HG03064 (cell line): ENCODE data around the gene CEP83.
A peak's percentile ranks its signal among the peaks of the same experiment; 100 is the strongest.

ENCODE experiments used
- ATAC-seq: cut with Tn5 transposase; IDR thresholded peaks from one replicate; pipeline ENCODE4 v1.9.1; 2021; ENCODE audit warnings: low read depth; ENCODE audit not compliant: unreplicated experiment

CEP83 gene

DNA sequence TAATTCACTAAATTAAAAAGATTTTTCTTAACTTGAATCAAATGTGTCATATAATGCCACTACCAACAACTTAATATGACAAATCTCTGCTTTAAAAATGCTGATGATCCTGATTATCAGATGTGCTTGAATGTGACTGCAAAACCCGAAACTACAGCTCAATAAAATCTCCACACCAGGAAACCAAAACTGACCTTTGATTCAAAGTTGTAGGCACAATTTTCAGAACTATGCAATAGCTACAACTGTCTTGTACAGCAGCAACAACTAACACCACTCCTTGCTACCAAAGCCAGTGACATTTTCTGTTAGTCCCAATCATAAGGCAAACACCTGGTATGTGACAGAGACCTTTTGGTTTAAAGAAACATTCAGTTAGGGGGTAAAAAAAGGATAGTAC lies 147.3 kb downstream of the CEP83 start:
- no peak for ATAC-seq

DNA sequence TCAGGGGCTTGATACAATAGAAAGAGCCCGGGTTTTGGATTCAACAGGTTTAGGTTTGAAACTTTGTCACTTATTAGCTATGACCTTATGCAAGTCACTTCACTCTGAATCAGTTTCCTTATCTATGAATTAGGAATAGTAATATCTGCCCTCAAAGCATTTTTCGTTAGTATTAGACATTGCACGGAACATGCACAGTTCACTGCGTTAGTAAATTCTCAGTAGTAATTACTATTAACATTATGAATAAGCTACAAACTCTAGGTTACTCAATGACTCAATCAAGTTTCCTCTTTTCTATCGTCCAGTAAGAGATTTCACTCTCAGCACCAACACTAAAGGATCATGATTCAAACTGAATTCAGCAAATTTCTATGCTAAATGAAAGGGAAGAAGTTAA lies 150.3 kb downstream of the CEP83 start:
- peak; percentile 86 for ATAC-seq

DNA sequence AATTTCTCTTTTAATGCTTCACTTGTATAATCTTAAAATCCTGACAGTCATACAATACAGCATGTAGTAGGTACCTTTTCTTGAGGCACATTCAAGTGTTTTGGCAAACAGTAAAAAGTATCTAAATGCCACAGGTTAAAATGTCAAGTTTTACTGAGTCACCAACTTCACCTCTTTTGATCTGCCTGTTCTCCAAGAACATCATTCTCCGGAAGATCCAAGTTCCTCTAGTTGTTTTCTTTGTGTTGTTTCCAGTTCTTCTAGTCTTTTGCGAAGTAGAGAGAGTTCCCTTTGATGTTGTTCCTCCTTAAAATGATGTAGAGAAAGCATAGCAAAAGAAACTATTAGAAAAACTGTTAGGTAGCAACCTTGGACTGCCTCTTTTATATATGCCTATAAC lies 151.1 kb downstream of the CEP83 start:
- ATAC-seq, result no peak

DNA sequence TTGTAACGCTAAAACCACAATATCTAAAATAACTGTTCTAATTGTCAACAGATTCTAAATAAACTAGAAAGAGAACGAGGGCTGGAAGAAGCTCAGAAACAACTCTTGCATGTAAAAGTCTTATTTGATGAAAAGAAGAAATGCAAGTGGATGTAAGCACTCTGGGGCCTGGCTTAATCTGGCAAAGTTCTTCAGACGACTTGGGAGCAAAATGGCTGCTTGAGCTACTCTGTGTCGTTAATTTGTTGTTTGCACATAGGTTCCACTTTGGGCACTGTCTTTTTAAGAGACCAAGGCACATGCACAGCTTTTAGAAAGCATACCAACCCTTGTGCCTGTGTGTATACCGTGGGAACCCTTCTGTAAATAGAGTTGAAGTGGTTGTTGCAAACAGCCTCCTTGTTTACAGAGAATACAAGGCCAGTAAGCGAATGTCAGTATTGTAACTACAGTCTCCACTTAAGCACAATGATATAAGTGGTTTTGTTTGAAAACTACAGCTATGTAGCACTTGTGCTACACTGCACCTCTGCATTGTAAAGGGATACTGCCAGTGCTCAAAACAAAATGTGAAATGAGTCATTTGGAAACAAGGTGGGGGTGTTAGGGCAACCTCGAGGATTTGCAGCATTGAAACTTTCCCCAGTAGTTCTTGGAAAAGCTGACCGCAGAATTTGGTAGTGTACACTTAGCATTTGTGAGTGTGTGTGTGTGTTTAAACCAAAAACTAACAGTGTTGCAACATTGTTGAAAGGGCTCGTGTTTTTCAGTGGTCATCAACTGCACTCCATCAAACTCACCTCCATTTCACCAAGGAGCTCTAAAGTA lies 154.3 kb downstream of the CEP83 start:
- no peak for ATAC-seq

DNA sequence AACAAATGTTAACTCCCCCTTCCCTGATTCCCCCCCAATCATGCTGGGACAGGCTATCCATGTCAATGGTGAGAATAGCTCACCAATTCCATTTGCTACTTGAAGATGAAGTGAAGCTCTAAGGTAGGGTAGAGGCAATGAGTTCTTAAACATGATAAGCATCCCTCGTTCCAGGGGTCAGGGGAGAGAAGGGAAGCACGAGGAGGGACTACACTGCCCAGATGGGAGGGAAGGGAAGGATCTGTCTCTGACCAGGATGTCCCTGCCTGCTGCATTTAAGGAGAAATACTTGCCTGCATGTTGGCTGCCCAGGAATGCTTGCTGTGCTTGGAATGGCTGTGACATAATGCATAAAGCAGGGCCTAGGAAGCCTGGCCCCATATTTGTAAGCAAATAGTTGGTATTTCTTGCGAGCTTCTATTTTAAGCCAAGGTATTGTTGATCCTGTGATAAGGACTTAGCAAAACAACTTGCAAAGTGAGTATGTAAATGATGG lies 155.1 kb downstream of the CEP83 start:
- ATAC-seq, result no peak

DNA sequence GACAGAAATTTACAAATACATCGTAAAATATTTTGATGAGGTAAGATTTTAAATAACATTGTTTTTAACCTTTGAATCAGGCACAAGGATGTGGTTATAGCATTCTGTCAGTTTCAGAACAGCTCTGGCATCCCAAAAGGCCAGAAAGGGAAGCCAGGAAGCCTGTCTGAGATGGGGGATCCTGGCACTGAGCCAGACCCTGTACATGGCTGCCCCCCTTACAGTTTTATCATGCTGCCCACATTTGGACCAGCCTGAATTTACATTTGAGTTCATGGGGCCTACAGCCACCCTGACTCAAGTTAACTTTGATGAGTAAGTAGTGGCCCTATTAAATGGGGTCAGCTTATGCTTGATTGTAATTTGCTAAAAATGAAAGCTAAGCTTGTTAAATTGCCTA lies 155.7 kb downstream of the CEP83 start:
- no peak for ATAC-seq

DNA sequence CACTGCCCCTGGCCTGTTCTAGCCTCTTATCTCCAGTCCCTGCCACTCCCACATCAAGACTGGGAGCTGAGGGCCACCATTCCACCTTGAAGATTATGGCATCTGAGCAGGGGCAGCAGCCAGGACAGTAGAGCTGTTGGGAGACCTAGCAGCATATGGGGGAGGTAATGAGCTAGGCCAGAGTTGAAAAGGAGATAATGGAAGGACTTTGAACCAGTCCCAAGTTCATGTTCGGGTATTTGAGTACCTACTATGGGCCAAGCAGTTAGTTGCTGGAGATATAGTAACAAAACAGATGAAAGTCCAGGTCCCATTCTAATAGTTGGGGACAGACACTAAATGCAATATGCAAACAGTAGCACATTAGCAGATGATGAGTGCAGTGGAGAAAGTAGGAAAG lies 159.8 kb downstream of the CEP83 start:
- no peak for ATAC-seq

DNA sequence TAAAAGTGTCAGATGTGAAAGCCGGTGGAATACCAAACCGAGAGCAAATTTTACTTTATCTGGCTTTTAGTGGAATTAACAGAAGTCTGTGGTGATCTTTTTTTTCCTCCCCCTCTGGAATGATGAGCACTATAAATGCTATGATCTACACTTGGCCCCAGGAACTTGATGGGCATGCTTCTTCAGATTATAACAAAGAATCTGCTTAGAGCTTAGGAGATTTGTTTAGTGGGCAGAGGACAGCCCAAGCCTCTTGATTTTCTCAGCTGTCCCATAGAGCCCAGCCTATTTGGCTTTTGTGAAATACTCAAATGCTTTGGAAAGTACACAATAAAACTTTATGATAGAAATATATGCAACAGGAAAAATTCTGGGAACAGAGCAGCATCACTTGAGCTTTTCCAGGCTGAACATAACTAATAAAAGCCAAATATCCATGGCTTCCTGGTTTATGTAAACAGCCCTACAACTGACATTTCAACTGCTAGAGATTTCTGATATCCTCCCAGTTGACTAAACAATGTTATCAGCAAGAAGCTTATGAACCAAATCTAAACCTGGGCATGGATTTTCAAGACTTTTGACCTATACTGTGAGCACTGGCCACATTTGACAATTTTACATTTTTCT lies 161.7 kb downstream of the CEP83 start:
- ATAC-seq, result no peak

DNA sequence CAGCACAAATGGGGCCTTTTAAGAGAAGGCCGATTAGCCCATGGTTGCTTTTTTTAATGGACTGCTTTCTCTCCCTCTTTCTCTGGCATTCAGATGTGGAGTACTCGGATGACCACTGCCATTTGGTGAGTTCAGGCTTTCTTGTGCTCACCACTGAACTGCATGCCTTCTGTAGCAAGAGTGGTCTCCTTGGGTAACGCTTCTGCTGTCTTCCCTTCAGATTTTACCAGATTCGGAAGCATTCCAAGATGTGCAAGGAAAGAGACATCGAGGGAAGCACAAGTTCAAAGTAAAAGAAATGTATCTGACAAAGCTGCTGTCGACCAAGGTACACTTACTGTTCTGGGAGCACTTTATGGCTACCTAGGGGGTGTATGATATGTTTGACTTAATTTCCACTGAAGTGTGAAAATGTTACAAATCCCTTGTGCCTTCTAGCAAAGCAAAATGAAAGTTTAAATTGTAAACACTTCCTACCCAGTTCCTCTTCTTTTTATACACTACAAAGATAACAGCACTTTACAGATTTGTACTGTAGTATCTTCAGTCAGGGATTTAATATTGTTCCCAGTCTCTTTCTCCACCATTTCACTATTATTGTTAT lies 162.5 kb downstream of the CEP83 start:
- ATAC-seq, result no peak

DNA sequence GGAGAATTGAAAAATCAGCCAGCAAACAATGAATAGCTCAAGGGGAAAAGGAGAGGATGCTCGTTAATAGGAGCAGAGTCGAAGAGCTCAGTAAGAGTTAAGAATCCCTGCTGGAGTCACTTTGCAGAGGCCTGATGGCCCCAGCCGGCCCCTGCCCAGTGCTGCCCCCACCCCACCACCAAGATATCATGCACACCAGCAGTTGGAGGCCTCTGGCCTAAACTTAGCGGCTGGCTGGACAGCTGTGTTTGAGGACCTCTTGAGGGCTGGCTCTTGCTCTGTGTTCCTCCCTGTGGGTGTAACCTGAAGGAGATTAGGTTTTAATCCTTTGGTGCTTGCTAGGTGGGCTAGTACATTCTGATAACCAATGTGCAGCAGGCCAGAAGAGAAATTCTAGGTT lies 169.3 kb downstream of the CEP83 start:
- ATAC-seq, result no peak

DNA sequence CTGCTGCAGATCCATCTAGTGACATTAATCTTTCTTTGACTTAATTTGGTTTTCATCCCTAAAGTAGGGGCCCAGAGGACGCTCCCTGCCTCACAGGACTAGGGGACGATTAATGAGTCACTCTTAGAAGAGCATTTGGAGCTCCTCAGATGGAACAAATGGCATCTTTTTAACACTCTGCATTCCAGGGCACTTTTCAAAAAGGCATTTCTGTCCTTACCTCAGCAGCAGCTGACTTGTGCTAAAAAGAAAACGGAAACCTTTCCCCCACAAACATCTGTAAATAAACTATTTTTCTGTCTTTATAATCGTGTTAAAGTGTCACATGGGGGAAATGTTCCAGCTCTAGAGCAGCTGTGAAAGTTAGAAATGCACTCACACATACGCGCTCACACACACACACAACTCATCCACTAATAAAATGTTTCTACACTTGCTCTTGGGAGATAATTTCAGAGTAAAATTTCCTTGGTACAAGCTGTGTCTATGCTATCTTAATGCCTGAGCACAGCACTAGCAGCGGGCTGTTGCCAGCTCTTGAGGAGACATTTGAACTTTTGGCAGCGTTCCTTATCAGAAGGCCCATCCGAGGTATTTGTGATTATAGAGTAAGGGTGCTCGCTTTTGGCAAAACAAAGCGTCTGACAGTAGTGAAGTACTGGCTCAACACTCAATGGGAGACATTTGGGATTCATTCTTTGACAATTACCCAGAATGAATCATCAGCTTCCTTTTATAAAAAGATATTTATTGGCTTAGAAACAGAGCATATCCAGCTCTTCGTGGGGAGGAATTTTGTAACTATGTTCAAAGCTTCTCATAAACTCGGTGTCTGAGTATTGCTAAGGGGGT lies 170.0 kb downstream of the CEP83 start:
- no peak for ATAC-seq

DNA sequence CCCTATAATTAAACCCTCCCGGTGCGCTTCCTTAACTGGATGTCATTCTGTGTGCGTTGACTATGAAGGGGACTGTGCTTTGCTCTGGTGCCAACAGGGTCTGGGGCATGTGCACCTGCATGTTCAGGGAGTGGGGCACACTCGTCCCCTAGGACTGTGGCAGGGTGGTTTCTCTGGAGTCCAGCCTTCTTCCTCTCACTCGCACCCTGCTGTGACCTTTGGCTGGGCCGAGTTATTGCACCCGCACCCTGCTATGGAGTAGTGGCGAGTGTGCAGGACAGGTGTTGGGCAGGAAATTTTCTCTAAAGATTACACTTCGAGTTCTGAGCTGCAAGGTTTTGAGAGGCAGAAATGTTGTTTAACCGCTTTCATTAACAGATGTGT lies 172.4 kb downstream of the CEP83 start:
- ATAC-seq, result no peak

DNA sequence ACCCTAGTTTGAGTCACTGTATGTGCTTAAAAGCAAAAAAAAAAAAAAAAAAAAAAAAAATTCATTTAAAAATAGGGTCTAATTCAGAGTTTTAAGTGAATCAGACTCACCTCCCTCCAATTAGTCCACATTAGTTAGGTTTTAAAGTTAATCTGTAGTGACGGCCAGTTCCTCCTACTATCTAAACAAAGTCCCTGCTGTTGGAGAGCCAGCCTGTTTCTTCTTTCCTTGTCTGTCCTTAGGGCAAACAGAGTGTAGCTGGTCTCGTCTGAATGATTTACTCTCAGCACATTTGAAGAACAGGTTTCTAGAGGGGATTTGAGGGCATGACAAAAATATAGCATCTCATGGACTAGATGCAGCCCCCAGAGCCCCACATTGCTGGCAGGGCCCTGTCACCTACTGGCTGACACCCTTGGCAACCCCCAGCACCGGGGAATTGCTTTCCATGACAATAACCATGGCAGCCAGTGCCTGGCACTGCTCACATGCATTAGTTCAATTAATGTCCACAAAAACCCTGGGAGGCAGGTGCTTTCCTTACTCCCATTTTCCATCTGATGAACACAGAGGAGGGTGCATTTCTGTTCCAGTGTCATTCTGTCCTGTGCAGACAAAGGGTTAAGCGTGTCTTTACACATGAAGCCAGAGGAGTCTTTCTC lies 173.0 kb downstream of the CEP83 start:
- no peak for ATAC-seq

DNA sequence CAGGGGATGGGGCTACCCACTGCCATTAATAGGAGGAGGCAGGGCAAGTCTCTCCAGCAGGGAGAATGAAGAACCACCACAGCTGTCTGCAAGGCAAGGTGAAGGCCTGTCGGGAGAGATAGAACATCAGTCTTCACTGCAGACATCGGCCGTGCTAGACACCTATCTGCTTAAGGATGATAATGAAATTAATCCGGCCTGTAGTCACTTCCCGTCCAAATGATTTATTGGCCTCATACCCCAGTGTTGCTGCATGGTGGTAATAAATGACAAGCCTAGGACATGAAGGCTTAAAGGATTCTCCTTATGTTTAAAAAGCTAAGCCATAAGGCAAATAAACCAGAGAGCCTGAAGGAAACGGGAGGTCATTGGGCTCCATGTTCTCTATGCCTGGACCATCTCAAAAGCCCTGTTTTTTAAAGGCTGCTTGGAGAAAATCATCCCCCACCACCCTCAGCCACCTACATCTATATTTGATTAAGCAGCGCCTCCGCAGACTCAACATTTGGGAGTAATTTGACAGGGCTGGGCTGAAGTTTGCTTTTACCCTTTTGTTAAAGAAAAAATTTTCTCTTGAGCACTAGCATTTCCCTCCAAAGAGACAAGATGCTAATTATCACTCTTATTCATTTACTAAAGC lies 173.6 kb downstream of the CEP83 start:
- ATAC-seq, result no peak

DNA sequence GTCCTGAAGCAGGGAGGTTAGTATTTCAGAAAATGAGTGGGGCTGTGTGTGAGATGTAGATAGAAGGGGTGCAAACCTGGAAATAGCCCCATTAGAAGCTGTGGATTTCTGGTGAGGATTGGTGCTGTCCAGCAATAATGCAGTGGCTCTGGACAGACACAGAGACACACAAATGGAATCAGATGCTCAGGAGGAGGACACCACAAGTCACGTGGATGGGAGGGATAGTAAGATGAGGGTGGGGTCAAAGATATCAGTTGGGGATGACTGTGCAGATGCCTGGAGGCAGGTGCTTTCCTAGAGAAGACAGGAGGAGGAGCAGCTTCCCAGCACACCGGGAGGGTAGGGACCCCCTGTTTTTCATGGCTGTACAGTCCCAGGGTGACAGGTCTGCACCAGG lies 174.8 kb downstream of the CEP83 start:
- ATAC-seq, result no peak

DNA sequence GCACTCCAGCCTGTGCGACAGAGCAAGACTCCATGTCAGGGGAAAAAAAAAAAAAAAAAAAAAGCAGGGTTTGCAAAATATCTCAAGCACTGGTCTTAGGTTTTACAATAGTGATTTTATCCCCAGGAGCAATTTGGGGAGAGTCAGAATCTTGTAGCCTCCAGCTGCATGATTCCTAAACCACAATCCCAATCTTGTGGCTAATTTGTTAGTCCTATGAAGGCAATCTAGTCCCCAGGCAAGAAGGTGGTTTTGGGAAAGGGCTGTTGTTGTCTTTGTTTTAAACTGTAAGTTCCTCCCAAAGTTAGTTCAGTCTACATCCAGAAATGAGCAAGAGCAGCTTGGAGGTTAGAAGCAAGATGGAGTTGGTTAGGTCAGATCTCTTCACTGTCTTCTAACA lies 175.6 kb downstream of the CEP83 start:
- ATAC-seq, result no peak

DNA sequence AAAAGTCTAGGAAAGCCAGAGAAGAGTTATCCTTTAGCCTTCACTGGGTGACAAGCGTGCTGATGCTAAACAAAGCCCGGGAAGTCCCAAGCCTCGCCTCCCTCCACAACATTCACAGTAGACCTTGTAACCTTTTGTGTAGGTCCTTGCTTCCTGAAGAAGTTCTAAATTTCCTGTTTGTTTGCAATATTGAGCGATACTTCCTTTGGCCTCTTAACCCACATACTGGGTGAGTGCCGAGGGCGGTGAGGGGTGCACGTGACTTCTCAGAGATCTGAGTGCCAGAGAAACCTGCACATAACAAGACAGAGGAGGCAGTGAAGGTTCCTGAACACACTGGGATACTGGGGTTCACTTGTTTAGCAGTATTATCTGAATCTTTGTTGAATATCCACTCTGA lies 177.0 kb downstream of the CEP83 start:
- no peak for ATAC-seq

DNA sequence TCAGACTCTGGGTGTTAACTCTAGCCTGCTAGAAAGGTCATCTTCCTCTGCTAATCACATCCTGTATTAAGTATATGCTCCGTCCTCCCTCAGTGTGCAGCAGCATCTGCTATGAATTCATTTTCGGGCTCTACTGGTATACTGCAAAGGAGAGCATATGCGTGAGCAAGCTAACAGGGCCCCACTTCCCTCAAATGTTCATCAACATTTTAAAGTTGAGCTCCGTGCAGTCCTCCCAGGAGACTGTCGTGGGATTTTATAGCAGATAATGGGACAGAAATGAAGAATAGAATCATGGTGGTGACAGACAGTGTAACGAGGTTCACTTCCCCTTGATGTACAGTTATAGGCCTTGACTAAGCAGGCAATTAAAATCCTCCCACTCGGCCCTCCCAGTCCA lies 179.6 kb downstream of the CEP83 start:
- no peak for ATAC-seq

DNA sequence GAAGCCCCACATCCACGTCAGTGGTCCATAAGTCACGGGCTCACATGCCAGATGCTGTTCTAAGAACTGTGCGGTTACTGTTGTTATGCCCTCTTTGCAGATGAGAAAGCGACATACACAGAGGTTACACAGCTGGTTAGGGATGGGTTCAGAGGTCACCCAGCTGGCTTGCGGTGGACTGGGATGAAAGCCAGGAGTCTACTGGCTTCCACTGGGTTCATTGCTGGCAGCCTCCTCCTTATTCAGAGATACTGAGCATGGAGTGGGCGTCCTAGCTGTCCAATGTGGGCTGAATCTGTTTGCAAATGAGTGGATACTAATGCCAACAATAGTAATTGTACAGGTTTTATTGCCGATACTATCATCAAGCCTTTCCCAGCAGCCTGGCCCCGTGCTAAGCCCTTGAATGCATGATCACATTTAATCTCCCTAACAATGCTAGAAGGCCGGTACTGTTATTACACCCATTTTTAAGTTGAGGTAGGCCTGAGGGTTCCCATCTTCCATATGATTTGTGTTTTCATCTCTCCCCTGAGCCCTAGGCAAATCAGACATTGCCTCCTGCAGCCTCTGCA lies 182.2 kb downstream of the CEP83 start:
- no peak for ATAC-seq

DNA sequence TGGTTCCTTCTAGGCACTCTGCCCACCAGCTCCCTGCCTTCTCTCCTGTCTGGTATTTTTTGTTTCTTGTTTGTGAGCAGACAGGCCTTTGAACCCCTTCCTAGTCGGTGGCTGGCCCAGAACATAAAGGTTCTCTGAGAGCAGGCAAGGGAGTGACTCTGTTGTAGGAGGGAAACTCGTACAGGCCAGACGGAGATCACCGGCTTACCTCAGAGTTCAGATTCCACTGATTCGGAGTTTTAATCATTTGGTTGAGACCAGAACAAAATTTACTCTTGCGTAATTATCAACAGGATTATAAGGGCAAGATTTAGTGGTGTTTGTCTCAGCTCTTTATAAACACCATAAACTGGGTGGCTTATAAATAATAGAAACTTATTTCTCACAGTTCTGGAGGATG lies 182.9 kb downstream of the CEP83 start:
- ATAC-seq, result no peak
